ENCODE measurements around the gene NPRL2. TPM values are rescaled to one million over a fixed set of nuclear protein-coding genes. Genes with fewer than 3 reads are reported as not detected.
A peak's percentile ranks its signal among the peaks of the same experiment; 100 is the strongest.

Gene NPRL2
- polyA plus RNA-seq, 4 donors = 16.2 to 31.8 (median 21.3) TPM

DNA sequence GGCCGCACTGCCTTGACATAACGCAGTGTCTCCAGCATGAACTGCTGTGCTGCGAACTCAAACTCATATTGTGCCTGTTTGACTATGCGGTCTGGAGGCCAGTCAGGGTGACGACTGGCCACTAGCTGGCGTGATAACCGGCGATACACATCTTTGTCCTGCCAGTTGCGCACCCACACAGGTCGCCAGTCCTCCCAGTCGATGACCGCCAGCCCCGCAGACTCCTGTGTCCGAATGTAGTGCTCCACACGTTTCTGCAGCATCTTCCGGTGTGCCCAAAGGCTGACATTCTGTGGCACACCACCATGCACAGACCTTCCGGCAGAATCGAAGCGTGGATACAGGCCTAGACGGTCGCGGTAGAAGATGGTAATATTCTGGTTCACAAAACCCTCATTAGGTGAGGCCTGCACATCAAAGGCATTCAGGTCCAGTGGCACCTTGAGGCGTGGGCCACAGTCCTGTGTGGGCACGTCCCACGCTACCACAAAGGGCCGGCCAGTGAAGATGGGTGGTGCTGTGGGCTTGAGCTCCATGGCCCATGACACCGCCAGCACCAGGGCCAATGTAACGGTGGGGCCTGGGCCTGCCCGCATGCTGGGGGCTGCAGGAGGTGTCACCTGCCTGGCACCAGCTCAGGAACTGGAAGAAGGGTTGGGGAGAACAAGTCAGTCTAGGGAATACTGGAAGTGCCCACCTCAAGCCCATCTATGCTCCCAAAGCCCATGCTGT is 30.5 kb downstream of the NPRL2 start:
- peak overlapping the region; percentile 35 to 96 (median 94) for H3K27ac ChIP-seq (ENCODE audit: low read depth in 1 of 3, low read length in 2 of 3)
- H3K4me1 ChIP-seq (ENCODE audit: control insufficient read depth in 3 of 3, insufficient read depth in 2 of 3, low read depth in 1 of 3, low read length in 2 of 3) = peaks cover 3 to 71% (median 5%) of the 10 kb centered on the region in 3 donors
- peaks cover 0 to 55% (median 3%) of the 10 kb centered on the region in 3 donors for H3K36me3 ChIP-seq (ENCODE audit: control insufficient read depth in 3 of 3, insufficient read depth in 2 of 3, low read depth in 1 of 3, low read length in 3 of 3)
- H3K27me3 ChIP-seq (ENCODE audit: control insufficient read depth in 3 of 3, insufficient read depth in 3 of 3, low read length in 3 of 3) = no peaks in the 10 kb centered on the region
- H3K9me3 ChIP-seq (ENCODE audit: control insufficient read depth in 2 of 2, insufficient read depth in 1 of 2, low read depth in 1 of 2, low read length in 1 of 2) = no peaks in the 10 kb centered on the region
- no peak for DNase-seq
- peak overlapping the region; percentile 61 to 72 (median 69) for H3K4me3 ChIP-seq (ENCODE audit: low read depth in 1 of 3, low read length in 3 of 3)
- 77 to 85% (median 81%) methylated on average over 29 of the region's 29 CpGs for WGBS, 3 donors
- FAIRE-seq = no peak

DNA sequence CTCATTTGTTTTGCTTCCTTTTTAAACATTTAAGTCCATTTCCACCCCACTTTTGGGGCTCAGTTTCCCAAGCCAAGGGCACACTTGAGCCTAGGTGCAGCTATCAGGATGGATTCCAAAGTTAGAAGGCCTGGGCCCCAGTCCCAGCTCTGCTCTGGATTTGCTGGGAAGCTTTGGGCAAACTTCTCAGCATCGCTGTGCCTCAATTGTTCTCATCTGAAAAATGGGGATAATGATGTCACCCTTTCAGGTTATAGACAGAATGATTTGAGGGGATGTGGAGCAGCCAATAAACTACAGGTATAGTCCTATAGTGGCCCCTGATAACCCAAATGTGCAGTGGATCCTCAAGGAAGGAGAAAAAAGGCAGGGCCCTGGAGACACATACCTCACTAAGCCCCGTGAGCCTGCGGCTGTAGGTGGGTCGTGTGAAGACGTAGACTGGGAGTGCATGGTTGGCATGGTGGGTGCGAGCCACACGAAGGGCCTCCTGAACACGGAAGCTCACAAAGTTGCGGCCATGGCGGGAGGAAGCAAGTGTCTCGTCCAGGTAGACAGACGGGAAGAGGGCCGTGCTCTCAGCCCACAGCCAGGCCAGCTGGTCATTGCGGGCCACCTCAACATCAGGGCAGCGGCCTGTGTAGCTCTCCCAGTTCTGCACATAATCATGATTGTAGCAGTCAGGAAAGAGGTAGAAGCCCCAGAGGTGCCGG is 31.2 kb downstream of the NPRL2 start:
- Histone ChIP-seq H3K4me3 (ENCODE audit: low read depth in 1 of 3, low read length in 3 of 3) (no peak overlapping the region), H3K36me3 (ENCODE audit: control insufficient read depth in 3 of 3, insufficient read depth in 2 of 3, low read depth in 1 of 3, low read length in 3 of 3) (peaks cover 0 to 58% (median 3%) of the 10 kb centered on the region in 3 donors), H3K27ac (ENCODE audit: low read depth in 1 of 3, low read length in 2 of 3) (no peak overlapping the region), H3K27me3 (ENCODE audit: control insufficient read depth in 3 of 3, insufficient read depth in 3 of 3, low read length in 3 of 3) (no peaks in the 10 kb centered on the region), H3K4me1 (ENCODE audit: control insufficient read depth in 3 of 3, insufficient read depth in 2 of 3, low read depth in 1 of 3, low read length in 2 of 3) (peaks cover 3 to 70% (median 5%) of the 10 kb centered on the region in 3 donors), H3K9me3 (ENCODE audit: control insufficient read depth in 2 of 2, insufficient read depth in 1 of 2, low read depth in 1 of 2, low read length in 1 of 2) (no peaks in the 10 kb centered on the region)
- 85 to 95% (median 92%) methylated on average over 16 of the region's 16 CpGs for WGBS, 3 donors
- DNase-seq (no peak), FAIRE-seq (no peak)

DNA sequence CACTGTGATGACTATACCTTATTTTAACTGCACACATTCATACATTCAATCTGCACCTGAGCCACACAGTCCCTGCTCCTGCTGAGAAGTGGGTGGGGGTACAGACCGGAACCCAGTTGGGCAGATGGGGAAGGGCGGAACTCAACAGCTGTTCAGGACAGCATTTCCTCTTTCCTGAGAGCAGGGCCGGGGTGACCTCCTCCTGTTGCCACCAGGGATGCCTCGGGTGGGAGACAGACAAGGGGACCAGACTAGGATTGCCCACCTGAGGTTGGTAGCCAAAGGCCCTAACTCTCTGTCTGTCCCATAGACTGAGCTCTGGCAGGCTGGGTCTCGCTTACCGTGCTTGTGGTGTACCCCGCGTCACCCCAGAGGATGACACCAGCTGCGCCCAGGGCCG is 32.0 kb downstream of the NPRL2 start:
- peaks cover 3 to 62% (median 5%) of the 10 kb centered on the region in 3 donors for H3K4me1 ChIP-seq (ENCODE audit: control insufficient read depth in 3 of 3, insufficient read depth in 2 of 3, low read depth in 1 of 3, low read length in 2 of 3)
- no peaks in the 10 kb centered on the region for H3K9me3 ChIP-seq (ENCODE audit: control insufficient read depth in 2 of 2, insufficient read depth in 1 of 2, low read depth in 1 of 2, low read length in 1 of 2)
- H3K36me3 ChIP-seq (ENCODE audit: control insufficient read depth in 3 of 3, insufficient read depth in 2 of 3, low read depth in 1 of 3, low read length in 3 of 3) = peaks cover 0 to 60% (median 0%) of the 10 kb centered on the region in 3 donors
- no peak for DNase-seq
- no peak for FAIRE-seq
- H3K27me3 ChIP-seq (ENCODE audit: control insufficient read depth in 3 of 3, insufficient read depth in 3 of 3, low read length in 3 of 3) = no peaks in the 10 kb centered on the region
- H3K4me3 ChIP-seq (ENCODE audit: low read depth in 1 of 3, low read length in 3 of 3) = no peak overlapping the region
- 78 to 83% (median 81%) methylated on average over 10 of the region's 10 CpGs for WGBS, 3 donors
- H3K27ac ChIP-seq (ENCODE audit: low read depth in 1 of 3, low read length in 2 of 3) = no peak overlapping the region

DNA sequence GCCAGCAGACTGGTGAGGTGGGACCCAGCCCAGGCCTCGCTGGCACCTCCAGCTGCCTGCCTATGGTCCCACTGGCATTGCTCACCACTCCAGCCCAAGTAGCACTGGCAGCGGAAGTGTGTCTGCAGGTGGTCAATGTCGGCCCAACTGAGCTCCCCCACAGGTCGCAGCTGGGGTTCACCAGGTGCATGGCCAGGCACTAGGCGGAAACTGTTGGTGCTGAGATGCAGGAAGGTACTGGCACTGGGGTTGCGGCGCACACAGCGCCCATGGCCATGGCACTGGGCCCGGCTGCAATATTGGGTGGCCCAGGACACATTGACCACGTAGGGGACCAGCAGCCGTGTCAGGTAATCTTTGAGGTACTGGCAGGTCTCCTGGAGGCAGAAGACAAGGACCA is 32.4 kb downstream of the NPRL2 start:
- WGBS, 3 donors = 78 to 84% (median 82%) methylated on average over 11 of the region's 11 CpGs
- no peak overlapping the region for H3K4me3 ChIP-seq (ENCODE audit: low read depth in 1 of 3, low read length in 3 of 3)
- H3K4me1 ChIP-seq (ENCODE audit: control insufficient read depth in 3 of 3, insufficient read depth in 2 of 3, low read depth in 1 of 3, low read length in 2 of 3) = peaks cover 3 to 58% (median 5%) of the 10 kb centered on the region in 3 donors
- H3K27ac ChIP-seq (ENCODE audit: low read depth in 1 of 3, low read length in 2 of 3) = no peak overlapping the region
- H3K9me3 ChIP-seq (ENCODE audit: control insufficient read depth in 2 of 2, insufficient read depth in 1 of 2, low read depth in 1 of 2, low read length in 1 of 2) = no peaks in the 10 kb centered on the region
- DNase-seq (no peak), FAIRE-seq (no peak)
- H3K27me3 ChIP-seq (ENCODE audit: control insufficient read depth in 3 of 3, insufficient read depth in 3 of 3, low read length in 3 of 3) = no peaks in the 10 kb centered on the region
- peaks cover 0 to 60% (median 0%) of the 10 kb centered on the region in 3 donors for H3K36me3 ChIP-seq (ENCODE audit: control insufficient read depth in 3 of 3, insufficient read depth in 2 of 3, low read depth in 1 of 3, low read length in 3 of 3)

DNA sequence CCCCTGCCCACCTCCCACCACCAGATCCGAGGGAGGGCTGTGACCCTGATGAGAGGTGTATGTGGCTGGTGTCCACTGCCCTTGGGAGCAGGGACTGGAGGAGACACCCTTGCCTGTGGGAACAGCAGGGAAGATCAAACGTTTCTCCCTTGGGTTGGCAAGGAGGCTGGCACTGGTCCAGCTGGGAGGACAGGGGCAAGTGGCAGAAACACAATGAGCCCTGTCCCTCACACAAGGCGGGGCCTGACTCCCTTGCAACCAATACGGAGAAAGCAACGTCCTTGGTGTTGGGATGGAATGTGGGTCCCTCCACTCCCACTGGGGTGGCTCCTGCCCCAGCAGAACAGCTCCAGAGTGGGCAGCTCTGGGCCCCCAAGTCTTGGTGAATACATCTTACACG is 33.3 kb downstream of the NPRL2 start:
- H3K27me3 ChIP-seq (ENCODE audit: control insufficient read depth in 3 of 3, insufficient read depth in 3 of 3, low read length in 3 of 3) = no peaks in the 10 kb centered on the region
- 21 to 50% (median 44%) methylated on average over 6 of the region's 6 CpGs for WGBS, 3 donors
- no peaks in the 10 kb centered on the region for H3K9me3 ChIP-seq (ENCODE audit: control insufficient read depth in 2 of 2, insufficient read depth in 1 of 2, low read depth in 1 of 2, low read length in 1 of 2)
- FAIRE-seq = no peak
- peaks cover 0 to 60% (median 0%) of the 10 kb centered on the region in 3 donors for H3K36me3 ChIP-seq (ENCODE audit: control insufficient read depth in 3 of 3, insufficient read depth in 2 of 3, low read depth in 1 of 3, low read length in 3 of 3)
- DNase-seq = peak; percentile 24 to 64
- H3K4me3 ChIP-seq (ENCODE audit: low read depth in 1 of 3, low read length in 3 of 3) = no peak overlapping the region
- H3K4me1 ChIP-seq (ENCODE audit: control insufficient read depth in 3 of 3, insufficient read depth in 2 of 3, low read depth in 1 of 3, low read length in 2 of 3) = peaks cover 3 to 49% (median 5%) of the 10 kb centered on the region in 3 donors
- peak overlapping the region; percentile 84 to 90 (median 85) for H3K27ac ChIP-seq (ENCODE audit: low read depth in 1 of 3, low read length in 2 of 3)

DNA sequence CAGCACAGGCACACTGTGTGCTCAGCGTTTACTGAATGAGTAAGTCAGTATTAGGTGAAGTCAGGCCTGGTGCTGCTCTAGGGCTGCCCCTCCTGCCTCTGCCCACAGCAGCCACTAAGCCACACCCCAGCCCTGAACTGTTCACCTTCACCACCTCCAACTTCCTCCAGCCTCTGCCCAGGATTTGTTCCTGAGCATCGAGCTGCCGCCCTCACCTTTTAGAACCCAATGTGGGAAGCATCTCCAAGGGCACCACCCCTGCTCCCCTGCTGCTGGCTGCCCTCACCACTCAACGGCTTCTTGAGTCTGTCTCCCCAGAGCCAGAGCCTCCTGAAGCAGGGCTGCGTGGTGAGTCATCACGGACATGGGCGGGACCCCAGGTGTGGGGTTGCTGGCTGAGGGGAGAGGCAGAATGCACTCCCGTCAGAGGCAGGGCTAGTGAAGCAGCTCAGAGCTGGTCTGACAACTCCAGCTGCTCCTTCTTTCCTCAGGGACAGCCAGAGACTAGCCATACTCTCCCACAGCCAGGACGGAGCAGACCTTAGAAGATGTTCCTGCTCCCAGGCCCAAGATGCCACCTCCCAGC is 33.8 kb downstream of the NPRL2 start:
- Histone ChIP-seq H3K27me3 (ENCODE audit: control insufficient read depth in 3 of 3, insufficient read depth in 3 of 3, low read length in 3 of 3) (no peaks in the 10 kb centered on the region), H3K27ac (ENCODE audit: low read depth in 1 of 3, low read length in 2 of 3) (peak overlapping the region; percentile 84 to 90 (median 85)), H3K4me3 (ENCODE audit: low read depth in 1 of 3, low read length in 3 of 3) (no peak overlapping the region), H3K9me3 (ENCODE audit: control insufficient read depth in 2 of 2, insufficient read depth in 1 of 2, low read depth in 1 of 2, low read length in 1 of 2) (no peaks in the 10 kb centered on the region), H3K36me3 (ENCODE audit: control insufficient read depth in 3 of 3, insufficient read depth in 2 of 3, low read depth in 1 of 3, low read length in 3 of 3) (peaks cover 0 to 60% (median 0%) of the 10 kb centered on the region in 3 donors), H3K4me1 (ENCODE audit: control insufficient read depth in 3 of 3, insufficient read depth in 2 of 3, low read depth in 1 of 3, low read length in 2 of 3) (peaks cover 3 to 44% (median 5%) of the 10 kb centered on the region in 3 donors)
- FAIRE-seq = no peak
- peak; percentile 91 to 92 for DNase-seq
- WGBS, 3 donors = 8 to 45% (median 22%) methylated on average over 9 of the region's 9 CpGs

DNA sequence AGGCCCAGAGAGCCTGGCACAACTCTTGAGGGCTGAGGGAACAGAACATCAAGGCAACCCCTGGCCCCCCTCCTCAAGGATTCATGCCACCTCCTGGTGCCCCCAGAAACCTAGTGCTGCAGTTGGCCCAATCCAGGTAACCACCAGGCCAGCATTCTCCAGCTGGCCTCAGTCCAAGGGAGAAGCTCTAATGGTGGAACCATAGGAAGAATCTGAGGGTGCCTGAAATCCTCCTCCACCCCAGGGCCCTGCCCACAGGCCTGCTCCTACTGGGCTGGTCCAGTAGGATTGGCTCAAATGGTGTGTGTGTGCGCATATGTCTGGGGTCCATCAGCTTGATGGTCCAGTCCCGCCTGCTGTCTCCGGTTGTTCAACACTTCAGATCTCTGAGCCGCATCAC is 35.8 kb downstream of the NPRL2 start:
- no peak overlapping the region for H3K27ac ChIP-seq (ENCODE audit: low read depth in 1 of 3, low read length in 2 of 3)
- DNase-seq (no peak), FAIRE-seq (no peak)
- no peaks in the 10 kb centered on the region for H3K9me3 ChIP-seq (ENCODE audit: control insufficient read depth in 2 of 2, insufficient read depth in 1 of 2, low read depth in 1 of 2, low read length in 1 of 2)
- H3K4me3 ChIP-seq (ENCODE audit: low read depth in 1 of 3, low read length in 3 of 3) = no peak overlapping the region
- H3K27me3 ChIP-seq (ENCODE audit: control insufficient read depth in 3 of 3, insufficient read depth in 3 of 3, low read length in 3 of 3) = no peaks in the 10 kb centered on the region
- peaks cover 0 to 53% (median 0%) of the 10 kb centered on the region in 3 donors for H3K36me3 ChIP-seq (ENCODE audit: control insufficient read depth in 3 of 3, insufficient read depth in 2 of 3, low read depth in 1 of 3, low read length in 3 of 3)
- 95 to 100% (median 97%) methylated on average over 4 of the region's 4 CpGs for WGBS, 3 donors
- H3K4me1 ChIP-seq (ENCODE audit: control insufficient read depth in 3 of 3, insufficient read depth in 2 of 3, low read depth in 1 of 3, low read length in 2 of 3) = peaks cover 0 to 37% (median 4%) of the 10 kb centered on the region in 3 donors

DNA sequence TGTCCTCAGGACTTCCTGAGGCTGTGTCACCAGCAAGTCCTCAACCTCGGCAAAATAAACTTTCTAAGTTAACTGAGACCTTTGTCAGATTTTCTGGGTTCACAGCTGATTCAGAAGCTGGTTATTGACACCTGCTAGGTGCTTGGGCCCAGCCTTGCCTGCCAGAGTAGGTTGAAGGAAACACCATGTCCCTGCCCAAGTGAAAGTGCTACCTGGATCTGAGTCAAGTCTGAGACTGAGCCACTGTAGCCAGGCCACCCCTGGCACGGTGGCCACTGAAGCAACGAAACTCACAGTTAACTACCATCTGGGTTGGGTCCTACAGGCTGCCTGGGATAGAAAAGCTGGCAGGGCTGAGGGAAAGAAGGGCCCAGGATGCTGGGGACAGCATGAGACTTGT is 36.2 kb downstream of the NPRL2 start:
- 77 to 81% (median 80%) methylated on average over 3 of the region's 3 CpGs for WGBS, 3 donors
- H3K4me1 ChIP-seq (ENCODE audit: control insufficient read depth in 3 of 3, insufficient read depth in 2 of 3, low read depth in 1 of 3, low read length in 2 of 3) = peaks cover 0 to 32% (median 4%) of the 10 kb centered on the region in 3 donors
- DNase-seq (no peak), FAIRE-seq (no peak)
- H3K27ac ChIP-seq (ENCODE audit: low read depth in 1 of 3, low read length in 2 of 3) = no peak overlapping the region
- H3K27me3 ChIP-seq (ENCODE audit: control insufficient read depth in 3 of 3, insufficient read depth in 3 of 3, low read length in 3 of 3) = no peaks in the 10 kb centered on the region
- peaks cover 0 to 5% of the 10 kb centered on the region in 2 donors for H3K9me3 ChIP-seq (ENCODE audit: control insufficient read depth in 2 of 2, insufficient read depth in 1 of 2, low read depth in 1 of 2, low read length in 1 of 2)
- peaks cover 0 to 48% (median 0%) of the 10 kb centered on the region in 3 donors for H3K36me3 ChIP-seq (ENCODE audit: control insufficient read depth in 3 of 3, insufficient read depth in 2 of 3, low read depth in 1 of 3, low read length in 3 of 3)
- no peak overlapping the region for H3K4me3 ChIP-seq (ENCODE audit: low read depth in 1 of 3, low read length in 3 of 3)

Data from small intestine (tissue), 7 donors.